NCI-H82 treated with DMSO at 0.1 percent for 48 hours (cell line): ENCODE results near the gene TNF.

Experiments used
- DNase-seq: peaks from one replicate; lab custom pipeline; 2025; ENCODE audit not compliant: unreplicated experiment; lab: John Stamatoyannopoulos, UW

TNF gene

DNA sequence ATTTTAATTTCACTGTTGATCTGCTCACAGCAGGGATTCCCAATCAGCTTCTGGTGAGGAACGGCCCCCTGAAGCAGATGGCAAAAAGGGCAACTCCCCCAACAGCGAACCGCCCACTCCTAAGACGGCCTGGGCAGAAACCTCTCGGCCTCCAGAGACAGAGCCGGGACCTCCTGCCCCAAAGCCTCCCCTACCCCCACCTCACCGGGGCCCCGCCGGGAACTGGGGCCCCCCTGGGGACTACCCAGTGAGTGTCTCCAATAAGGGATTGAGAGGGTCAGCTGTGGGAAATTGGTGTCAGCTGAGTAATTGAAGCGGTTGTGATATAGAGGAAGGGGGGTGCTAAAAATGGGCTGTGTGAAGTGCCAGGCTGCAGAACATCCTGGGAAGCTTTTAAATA is 51.6 kb downstream of the TNF start:
- no peak for DNase-seq

DNA sequence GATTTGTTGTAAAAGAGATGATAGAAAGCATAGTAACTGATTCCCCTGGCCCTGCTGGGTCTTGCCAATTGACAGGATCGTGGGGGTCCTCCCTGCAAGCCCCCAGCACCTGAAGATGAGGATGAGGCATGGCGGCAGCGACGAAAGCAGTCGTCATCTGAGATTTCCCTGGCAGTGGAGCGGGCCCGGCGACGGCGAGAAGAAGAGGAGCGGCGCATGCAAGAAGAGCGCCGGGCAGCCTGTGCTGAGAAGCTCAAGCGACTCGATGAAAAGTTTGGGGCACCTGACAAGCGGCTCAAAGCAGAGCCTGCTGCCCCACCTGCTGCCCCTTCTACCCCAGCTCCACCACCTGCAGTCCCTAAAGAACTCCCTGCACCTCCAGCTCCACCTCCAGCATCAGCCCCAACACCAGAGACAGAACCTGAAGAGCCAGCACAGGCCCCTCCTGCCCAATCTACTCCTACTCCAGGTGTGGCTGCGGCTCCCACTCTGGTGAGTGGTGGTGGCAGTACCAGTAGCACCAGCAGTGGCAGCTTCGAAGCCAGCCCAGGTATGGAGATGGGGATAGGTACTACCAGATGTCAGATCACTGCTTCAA is 52.4 kb downstream of the TNF start:
- no peak for DNase-seq
